Breast epithelium (tissue), 3 donors: Measurements from ENCODE around the gene GPC5.

ENCODE experiments used
- CTCF ChIP-seq, 3 donors: fragments of 450-650 bp; IDR thresholded peaks; one replicate each; pipeline ENCODE4 v1.5.1; 2016 to 2017; ENCODE audit warnings: antibody characterized with exemption in 3 of 3, mild to moderate bottlenecking in 3 of 3, moderate library complexity in 3 of 3
- POLR2A ChIP-seq: fragments of 450-650 bp; IDR thresholded peaks from one replicate; pipeline ENCODE4 v1.6.1; 2016; ENCODE audit warnings: antibody characterized with exemption, mild to moderate bottlenecking, moderate library complexity
- POLR2AphosphoS5 ChIP-seq, 3 donors: sonication (generic); formaldehyde crosslinking; IDR thresholded peaks; one replicate each; pipeline ENCODE4 v1.6.1; 2017; ENCODE audit warnings: antibody characterized with exemption in 3 of 3

- TF ChIP-seq POLR2AphosphoS5 (IDR thresholded peaks at IDR 0.05) (no peak), CTCF (IDR thresholded peaks at IDR 0.05) (no peak), POLR2A (no peak)
Observed at GRCh38 chr13:92345627-92346026, 947.2 kb downstream of the GPC5 start.
